Measurements from ENCODE around the gene CDC42BPG. TPM values are rescaled to one million over a fixed set of nuclear protein-coding genes. Genes with fewer than 3 reads are reported as not detected.

Gene CDC42BPG
- total and polyA plus RNA-seq, 9 of the 15 experiments (the other 6 are each of a cell fraction or from before 2014, with no cell fraction given): 0.04 to 8.8 (median 2.1) TPM

DNA sequence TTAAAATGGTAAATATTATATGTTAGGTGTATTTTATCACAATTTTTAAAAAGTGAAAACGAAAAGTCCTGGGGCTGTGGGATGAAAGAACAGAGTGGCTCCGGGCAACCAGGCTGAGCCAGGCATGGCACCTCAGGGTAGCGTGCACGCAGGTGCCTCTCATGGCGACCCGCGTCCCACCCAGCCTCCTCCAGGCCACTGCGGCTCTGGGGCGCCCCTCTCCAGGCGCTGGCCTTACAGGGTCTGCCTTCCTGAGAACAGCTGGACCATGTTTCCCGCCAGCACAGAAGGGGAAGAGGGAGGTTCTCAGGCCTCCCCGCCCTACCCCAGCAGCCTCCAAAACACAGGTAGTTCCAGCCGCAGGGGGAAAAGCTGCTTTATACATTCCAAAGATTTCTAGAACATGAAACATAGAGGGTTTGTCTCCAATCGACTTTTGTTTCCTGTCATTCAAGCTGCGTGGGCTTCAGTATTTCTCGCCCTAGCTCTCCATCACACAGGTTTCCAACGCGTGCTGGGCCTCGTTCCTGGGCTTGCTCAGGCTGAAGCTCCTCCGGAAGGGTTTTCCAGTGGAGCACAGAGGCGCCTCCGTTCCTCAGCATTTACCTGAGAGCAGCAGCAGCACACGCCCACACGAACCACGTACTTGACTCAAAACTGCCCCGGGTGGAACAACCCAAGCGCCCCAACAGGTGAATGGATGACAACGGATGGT is 23.5 kb upstream of the CDC42BPG start:
- Histone ChIP-seq H2AFZ (ENCODE audit: low read depth, low read length) (no peak overlapping the region), H4K20me1 (replicated peaks; ENCODE audit: control insufficient read depth, insufficient read depth, low read length) (peaks cover 8% of the 10 kb centered on the region; the same call in 1 of the 2 replicates), H3K4me1 (replicated peaks in 1 of 2; ENCODE audit: control insufficient read depth in 2 of 2, insufficient read depth in 2 of 2, low read length in 2 of 2) (peaks cover 44 to 70% of the 10 kb centered on the region in 2 experiments), H3K9me3 (replicated peaks; ENCODE audit: control insufficient read depth, insufficient read depth, low read depth, low read length) (no peaks in the 10 kb centered on the region), H3K27ac (ENCODE audit: extremely low read depth, low read depth, low read length) (no peak overlapping the region), H3K4me2 (ENCODE audit: insufficient read depth, low read length) (no peak overlapping the region), H3K79me2 (ENCODE audit: control insufficient read depth, insufficient read depth, low read length) (peaks cover 88% of the 10 kb centered on the region), H3K9ac (ENCODE audit: insufficient read depth in 1 of 2, low read depth in 2 of 2, low read length in 2 of 2) (no peak overlapping the region), H3K4me3 (no peak overlapping the region), H3K27me3 (ENCODE audit: control insufficient read depth in 2 of 2, insufficient read depth in 2 of 2, low read length in 2 of 2) (no peaks in the 10 kb centered on the region; a peak in 1 of 5 replicates), H3K9me1 (ENCODE audit: control insufficient read depth, insufficient read depth, low read length) (peaks cover 3% of the 10 kb centered on the region), H3K36me3 (ENCODE audit: control insufficient read depth, insufficient read depth, low read length) (peaks cover 48% of the 10 kb centered on the region; the same call in 2 of the 3 replicates)
- no peak for FAIRE-seq
- no peak for DNase-seq (ENCODE audit: extremely low read depth in 1 of 4, low spot score in 3 of 4)
- no peak for ATAC-seq
- BruUV-seq (replicated peaks): no TSS peak
- 87% methylated on average over 26 of the region's 28 CpGs for WGBS (ENCODE audit: insufficient coverage, low coverage, missing lambda C conversion rate)
- ChIA-PET CTCF (ENCODE audit: low intra/inter-chr PET ratio) (no interaction called here), POLR2A (interaction anchor here (0.6 to 9.6 kb wide), 4 partner anchors 9 to 449 kb away, joined by 3 to 109 read pairs (median 3); partner anchors contain the start of gene EHD1)
- intact Hi-C loops (cut with micrococcal nuclease): no loop called here
- in situ Hi-C loops (cut with MboI): no loop called here
- TF ChIP-seq, protein P1, sequence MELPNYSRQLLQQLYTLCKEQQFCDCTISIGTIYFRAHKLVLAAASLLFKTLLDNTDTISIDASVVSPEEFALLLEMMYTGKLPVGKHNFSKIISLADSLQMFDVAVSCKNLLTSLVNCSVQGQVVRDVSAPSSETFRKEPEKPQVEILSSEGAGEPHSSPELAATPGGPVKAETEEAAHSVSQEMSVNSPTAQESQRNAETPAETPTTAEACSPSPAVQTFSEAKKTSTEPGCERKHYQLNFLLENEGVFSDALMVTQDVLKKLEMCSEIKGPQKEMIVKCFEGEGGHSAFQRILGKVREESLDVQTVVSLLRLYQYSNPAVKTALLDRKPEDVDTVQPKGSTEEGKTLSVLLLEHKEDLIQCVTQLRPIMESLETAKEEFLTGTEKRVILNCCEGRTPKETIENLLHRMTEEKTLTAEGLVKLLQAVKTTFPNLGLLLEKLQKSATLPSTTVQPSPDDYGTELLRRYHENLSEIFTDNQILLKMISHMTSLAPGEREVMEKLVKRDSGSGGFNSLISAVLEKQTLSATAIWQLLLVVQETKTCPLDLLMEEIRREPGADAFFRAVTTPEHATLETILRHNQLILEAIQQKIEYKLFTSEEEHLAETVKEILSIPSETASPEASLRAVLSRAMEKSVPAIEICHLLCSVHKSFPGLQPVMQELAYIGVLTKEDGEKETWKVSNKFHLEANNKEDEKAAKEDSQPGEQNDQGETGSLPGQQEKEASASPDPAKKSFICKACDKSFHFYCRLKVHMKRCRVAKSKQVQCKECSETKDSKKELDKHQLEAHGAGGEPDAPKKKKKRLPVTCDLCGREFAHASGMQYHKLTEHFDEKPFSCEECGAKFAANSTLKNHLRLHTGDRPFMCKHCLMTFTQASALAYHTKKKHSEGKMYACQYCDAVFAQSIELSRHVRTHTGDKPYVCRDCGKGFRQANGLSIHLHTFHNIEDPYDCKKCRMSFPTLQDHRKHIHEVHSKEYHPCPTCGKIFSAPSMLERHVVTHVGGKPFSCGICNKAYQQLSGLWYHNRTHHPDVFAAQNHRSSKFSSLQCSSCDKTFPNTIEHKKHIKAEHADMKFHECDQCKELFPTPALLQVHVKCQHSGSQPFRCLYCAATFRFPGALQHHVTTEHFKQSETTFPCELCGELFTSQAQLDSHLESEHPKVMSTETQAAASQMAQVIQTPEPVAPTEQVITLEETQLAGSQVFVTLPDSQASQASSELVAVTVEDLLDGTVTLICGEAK (IDR thresholded peaks at IDR 0.05): no peak
- TF ChIP-seq, protein P1 (CRISPR knock-in tag; IDR thresholded peaks at IDR 0.05): no peak
- TF ChIP-seq ZNF239 (CRISPR knock-in tag; IDR thresholded peaks at IDR 0.05) (no peak), ETV1 (tag; conservative IDR thresholded peaks at IDR 0.05; ENCODE audit: low read depth) (no peak), SPI1 (IDR thresholded peaks at IDR 0.05; ENCODE audit: borderline replicate concordance, low read depth, low read length) (no peak), DMBX1 (CRISPR knock-in tag; IDR thresholded peaks at IDR 0.05; ENCODE audit: borderline replicate concordance) (no peak), KLF16 (IDR thresholded peaks at IDR 0.05) (no peak), ZNF586 (CRISPR knock-in tag; conservative IDR thresholded peaks at IDR 0.05) (no peak)
- TF ChIP-seq, protein P2, sequence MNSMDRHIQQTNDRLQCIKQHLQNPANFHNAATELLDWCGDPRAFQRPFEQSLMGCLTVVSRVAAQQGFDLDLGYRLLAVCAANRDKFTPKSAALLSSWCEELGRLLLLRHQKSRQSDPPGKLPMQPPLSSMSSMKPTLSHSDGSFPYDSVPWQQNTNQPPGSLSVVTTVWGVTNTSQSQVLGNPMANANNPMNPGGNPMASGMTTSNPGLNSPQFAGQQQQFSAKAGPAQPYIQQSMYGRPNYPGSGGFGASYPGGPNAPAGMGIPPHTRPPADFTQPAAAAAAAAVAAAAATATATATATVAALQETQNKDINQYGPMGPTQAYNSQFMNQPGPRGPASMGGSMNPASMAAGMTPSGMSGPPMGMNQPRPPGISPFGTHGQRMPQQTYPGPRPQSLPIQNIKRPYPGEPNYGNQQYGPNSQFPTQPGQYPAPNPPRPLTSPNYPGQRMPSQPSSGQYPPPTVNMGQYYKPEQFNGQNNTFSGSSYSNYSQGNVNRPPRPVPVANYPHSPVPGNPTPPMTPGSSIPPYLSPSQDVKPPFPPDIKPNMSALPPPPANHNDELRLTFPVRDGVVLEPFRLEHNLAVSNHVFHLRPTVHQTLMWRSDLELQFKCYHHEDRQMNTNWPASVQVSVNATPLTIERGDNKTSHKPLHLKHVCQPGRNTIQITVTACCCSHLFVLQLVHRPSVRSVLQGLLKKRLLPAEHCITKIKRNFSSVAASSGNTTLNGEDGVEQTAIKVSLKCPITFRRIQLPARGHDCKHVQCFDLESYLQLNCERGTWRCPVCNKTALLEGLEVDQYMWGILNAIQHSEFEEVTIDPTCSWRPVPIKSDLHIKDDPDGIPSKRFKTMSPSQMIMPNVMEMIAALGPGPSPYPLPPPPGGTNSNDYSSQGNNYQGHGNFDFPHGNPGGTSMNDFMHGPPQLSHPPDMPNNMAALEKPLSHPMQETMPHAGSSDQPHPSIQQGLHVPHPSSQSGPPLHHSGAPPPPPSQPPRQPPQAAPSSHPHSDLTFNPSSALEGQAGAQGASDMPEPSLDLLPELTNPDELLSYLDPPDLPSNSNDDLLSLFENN (IDR thresholded peaks at IDR 0.05; ENCODE audit: low read depth in 2 of 2, low read length in 2 of 2): no peak

Measured in K562 (cell line).